MM.1S (cell line): ENCODE results near the gene MAS1L.

Source experiments
- EZH2 ChIP-seq: fragments of 300-600 bp; sonication (generic); optimal IDR thresholded peaks from 2 replicates; pipeline ENCODE3; 2017; ENCODE audit warnings: low read depth, mild to moderate bottlenecking, antibody characterized with exemption, low read length, mixed read lengths
- TF ChIP-seq, protein P1 (sequence below): fragments of 300-600 bp; sonication (generic); IDR thresholded peaks from 2 replicates; pipeline ENCODE4 v1.5.1; 2016; ENCODE audit warnings: antibody characterized with exemption, low read length, mixed read lengths

DNA sequence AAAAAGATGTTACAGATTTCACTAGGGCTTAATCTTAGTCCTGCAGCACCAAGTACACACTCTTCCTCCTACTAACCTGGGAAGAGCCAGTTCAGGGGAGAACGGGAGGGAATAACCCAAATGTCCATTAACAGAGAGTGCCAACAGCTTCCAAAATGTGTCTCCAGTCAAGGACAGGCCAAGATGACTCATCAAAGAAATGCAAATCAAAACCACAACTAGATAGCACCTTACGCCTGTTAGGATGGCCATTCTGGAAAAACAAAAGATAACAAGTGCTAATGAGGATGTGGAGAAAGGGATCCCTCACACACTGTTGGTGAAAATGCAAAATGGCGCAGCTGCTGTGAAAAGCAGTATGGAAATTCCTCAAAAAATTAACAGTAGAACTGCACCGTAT, 3.8 kb upstream of the MAS1L start:
- TF ChIP-seq, protein P1, sequence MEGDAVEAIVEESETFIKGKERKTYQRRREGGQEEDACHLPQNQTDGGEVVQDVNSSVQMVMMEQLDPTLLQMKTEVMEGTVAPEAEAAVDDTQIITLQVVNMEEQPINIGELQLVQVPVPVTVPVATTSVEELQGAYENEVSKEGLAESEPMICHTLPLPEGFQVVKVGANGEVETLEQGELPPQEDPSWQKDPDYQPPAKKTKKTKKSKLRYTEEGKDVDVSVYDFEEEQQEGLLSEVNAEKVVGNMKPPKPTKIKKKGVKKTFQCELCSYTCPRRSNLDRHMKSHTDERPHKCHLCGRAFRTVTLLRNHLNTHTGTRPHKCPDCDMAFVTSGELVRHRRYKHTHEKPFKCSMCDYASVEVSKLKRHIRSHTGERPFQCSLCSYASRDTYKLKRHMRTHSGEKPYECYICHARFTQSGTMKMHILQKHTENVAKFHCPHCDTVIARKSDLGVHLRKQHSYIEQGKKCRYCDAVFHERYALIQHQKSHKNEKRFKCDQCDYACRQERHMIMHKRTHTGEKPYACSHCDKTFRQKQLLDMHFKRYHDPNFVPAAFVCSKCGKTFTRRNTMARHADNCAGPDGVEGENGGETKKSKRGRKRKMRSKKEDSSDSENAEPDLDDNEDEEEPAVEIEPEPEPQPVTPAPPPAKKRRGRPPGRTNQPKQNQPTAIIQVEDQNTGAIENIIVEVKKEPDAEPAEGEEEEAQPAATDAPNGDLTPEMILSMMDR = no peak
- no peak for TF ChIP-seq EZH2
